A172 (cell line): ENCODE results near the gene HOXD13. TPM values are rescaled to one million over a fixed set of nuclear protein-coding genes. Genes with fewer than 3 reads are reported as not detected.

Experiments used
- DNase-seq: peaks from one replicate; pipeline ENCODE4 v3.0.0-alpha.2; 2015; ENCODE audit warnings: low spot score
- total RNA-seq: library from RNA; depleted of rRNA; stranded (reverse); fragments of >200 nt; shearing (Covaris generic); gene quantifications from 2 replicates; pipeline ENCODE4 v1.2.3, GENCODE V29; 2014

Gene HOXD13
- total RNA-seq, 1 experiment from 2014 or later, result 4.2 TPM

- no peak for DNase-seq
These were observed 11.8 kb upstream of the HOXD13 start for GRCh38 chr2:176080540-176081375.

GRCh38 chr2:176081376-176081836 is 11.1 kb upstream of the HOXD13 start:
- DNase-seq, result no peak

DNA sequence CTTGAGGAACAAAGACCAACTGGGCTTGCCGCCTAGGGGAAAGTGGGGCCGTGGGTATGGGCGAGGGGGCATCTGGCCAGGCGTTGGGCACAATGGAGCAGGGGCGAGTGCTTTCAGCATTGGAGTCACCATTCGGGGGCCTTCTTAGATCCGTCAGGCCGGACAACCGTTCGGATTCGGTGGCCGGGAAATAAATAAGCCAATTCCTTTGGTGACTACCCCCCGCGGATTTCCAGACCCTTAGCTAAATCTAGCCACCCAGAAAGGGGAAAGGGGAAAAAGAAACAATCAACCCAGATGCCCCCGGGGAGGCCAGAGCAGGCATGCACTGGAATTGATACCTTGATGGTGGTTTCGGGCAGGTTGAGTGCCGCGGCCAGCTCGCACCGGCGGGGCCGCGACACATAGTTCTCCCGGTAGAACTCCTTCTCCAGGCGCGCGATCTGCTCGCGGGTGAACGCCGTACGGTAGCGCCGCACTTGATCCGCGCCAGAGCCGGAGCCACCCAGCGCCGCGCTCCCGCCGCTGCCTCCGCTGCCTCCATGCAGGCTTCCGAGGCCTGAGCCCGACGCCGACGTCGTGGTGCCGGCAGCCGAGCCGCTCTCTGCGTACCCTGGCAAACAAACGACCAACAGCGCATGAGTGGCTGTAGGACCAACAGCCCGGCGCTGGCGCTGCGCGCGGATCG is 10.5 kb upstream of the HOXD13 start:
- no peak for DNase-seq

DNA sequence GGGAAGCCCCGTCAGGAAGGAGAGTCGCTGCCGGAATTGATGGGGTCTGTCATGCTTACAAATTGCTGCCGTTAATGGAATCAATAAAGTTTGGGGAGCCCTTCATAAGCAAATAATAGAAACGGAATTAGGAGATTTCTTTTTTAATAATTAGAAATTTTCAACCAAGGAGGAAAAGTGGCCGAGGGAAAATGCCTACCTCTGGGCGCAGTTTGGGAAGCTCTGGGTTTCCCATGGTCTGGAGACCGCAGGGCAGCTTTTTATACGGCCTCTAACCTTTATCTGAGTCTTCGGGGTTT is 10.0 kb upstream of the HOXD13 start:
- no peak for DNase-seq

GRCh38 chr2:176082824-176083751 is 9.4 kb upstream of the HOXD13 start:
- DNase-seq, result no peak

GRCh38 chr2:176083796-176084261 is 8.7 kb upstream of the HOXD13 start, which contains the start of gene EVX2:
Gene EVX2, minus strand, starts transcription at chr2:176083962. Its CDS starts 186 bp downstream, at chr2:176083776.
- DNase-seq, result no peak

- DNase-seq, result no peak
These were observed 7.9 kb upstream of the HOXD13 start for GRCh38 chr2:176084611-176085119.

DNA sequence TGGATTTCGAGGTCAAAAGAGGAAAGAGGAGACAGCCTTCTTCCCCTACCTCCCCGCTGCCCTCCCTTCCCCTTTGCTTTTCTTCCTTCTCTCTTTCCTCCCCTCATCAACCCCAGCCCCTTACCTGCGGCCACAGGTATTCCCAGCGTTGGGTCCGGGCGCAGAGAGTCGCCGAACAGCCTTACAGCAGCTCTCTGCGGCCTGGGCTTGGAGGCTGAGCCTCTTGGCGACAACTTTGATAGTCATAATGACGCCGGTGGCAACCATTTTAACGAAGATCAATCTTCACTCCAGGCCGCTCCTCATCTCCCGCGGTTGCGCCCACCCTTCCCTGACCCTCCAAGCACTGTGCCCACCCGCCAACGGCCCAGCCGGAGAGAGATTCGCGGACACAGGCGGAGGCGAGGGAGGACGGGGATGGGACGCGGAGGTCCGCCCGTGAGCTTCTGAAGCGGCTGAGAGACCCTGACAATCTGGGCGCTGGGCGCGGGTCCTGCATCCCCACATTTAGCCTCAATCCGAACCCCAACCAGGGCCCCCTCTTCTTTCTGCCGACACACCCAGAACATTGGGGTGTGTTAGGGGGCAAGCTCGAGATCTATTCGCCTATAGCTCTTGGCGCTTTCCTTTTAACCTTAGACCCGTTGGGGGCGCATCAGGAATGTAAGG is 7.3 kb upstream of the HOXD13 start:
- no peak for DNase-seq

- DNase-seq, result no peak
These were observed 6.4 kb upstream of the HOXD13 start for GRCh38 chr2:176085861-176086771.

DNA sequence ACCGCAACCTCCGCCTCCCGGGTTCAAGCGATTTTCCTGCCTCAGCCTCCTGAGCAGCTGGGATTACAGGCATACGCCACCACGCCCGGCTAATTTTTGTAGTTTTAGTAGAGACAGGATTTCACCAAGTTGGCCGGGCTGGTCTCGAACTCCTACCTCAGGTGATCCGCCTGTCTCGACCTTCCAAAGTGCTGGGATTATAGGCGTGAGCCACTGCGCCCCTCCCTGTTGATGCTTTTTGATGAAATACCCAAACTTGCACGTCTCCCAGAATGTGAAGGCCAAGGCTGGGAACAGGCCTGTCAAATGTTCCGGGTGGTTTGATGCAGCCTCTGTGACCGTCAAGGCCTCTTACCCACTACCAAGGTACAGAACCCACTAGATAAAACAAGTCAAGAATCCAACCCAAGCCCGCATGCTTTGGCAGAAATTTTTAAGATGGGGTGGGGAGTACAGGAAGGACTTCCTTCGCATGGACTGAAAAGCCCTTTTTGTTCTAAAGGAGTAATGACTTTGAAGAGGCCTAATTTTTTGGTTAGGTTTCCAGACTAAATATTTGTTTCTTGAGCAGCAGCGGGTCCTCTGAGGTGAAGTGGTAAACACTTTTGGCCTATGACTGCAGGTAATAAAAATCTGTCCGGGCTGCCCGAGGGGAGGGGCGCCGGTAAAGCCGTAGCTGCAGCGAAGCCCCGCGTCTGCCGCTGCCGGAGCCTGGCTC is 5.0 kb upstream of the HOXD13 start:
- no peak for DNase-seq

DNA sequence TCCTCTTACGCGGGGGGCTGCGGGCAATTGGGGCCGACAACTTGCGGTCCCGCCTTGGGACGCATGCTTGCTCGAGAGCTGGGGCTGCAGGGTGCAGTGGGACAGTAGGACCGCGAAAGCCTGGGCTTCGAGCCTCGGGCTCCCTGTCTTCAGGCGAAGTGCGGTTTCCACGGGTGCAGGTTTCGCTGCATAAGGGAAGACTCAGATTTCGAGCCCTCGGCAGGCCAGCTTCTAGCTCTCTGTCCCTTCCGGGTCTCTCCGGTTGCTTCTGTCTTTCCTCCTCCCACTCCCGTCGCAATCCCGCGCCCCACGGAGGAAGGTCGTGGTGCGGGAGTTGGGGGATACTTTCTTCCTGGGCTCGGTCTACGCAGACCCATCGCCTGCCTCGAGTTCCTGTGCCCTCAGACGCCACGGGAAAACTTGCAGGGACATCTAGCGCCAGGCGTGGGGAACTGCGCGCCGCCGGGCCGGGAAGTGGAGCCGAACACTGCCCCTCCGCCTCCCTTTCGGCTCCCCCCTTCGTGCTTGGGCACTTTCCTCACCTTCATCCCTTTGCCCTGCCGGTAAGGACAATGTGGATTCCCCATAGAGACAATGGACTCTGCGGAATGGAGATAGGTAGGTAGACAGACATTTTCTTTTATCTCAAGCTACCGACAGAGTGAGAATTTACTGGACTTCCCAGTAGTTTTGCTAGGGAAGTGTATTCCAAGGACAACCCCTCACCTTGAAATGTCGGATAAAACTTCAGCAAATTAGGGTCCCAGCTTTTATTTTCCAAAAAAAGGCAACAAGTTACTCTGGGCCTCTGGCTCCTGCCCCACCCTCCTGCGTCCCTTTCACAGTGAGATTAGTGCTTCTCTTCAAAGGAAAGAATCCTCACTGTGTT is 4.2 kb upstream of the HOXD13 start:
- no peak for DNase-seq

- DNase-seq, result no peak
These were observed 3.3 kb upstream of the HOXD13 start for GRCh38 chr2:176088937-176089842.

DNA sequence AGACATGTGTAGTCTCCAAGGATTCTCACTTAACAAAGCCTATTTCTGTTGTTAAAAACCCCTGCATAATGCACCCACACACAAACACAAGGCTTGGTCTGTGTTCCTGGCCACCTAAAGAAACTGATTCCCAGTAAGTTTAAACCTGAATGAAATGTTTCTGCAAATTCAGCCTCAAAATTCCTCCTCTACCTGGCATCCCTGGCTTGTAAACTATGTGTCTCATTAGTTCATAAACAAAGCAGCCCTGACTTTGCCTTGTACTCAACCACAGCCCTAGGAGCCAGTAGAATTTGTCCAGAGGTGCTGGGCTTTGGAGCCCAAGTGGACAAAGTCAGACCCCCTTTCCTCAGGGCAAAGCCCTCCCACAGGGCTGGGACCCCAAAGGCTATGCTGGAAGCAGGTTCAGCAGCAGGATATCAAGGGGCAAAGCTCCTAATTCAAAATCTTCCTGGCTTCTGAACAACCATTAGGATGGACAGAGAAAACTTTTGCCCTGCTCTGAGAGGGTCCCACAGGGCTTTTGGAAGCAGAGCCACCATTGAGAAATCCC is 2.6 kb upstream of the HOXD13 start:
- DNase-seq, result no peak

GRCh38 chr2:176090862-176091261 is 1.7 kb upstream of the HOXD13 start:
- DNase-seq, result no peak

DNA sequence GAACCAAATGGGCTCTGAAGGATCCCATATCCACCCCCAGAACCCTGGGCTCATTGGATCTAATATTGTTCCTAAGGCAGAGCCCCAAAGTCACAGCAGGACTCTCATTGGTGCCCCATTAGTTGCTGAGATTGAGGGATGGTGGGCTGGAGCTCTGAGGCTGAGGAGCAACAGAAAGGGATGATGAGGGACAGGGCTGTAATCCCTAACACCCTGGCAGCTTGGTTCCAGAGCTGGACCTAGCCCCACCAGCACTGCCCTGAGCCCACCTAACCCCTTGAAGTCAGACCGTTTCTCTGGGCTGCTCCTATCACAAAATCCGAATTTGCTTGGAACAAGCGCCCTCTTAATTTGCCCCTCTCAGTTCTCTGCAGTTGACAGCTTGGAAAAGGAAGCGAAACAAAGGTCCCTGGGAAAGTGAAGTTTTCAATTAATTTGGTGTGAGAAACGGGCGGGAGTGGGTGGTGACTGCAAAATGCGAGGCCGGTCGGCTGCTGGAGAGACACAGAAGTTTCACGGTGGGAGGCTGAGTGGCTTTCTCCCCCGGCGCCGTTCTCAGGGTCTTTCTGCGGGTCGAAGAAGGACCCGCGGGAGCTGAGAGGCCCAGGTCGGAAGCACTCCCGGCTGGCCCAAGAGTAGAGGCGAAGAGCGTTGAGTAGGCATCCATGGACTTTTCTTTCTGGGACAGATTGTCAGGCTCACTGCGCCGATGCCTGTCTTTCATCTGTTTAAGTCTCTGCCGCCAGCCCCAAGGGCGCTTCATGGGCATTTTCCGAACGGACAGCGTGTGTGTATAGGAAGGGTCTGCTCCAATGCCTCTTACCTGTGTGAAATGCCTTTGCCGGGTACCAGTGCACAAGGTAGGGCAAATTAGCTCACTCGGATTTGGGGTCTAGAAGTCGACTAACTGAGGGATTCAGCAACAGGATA is 927 bp upstream of the HOXD13 start:
- DNase-seq, result no peak
